Activated T-helper 1 cell treated with anti-CD3 and anti-CD28 coated beads, Interleukin-12 subunit alpha, Interleukin-12 subunit beta, Interleukin-2, Interleukin-4 antibody, amounts not matched to agents 30 ng/mL and 10 ng/mL and 1 ng/mL, durations not matched to agents 14 hours and 24 hours and 36 hours (primary cell): ENCODE data around the gene SRGAP1. TPM values are rescaled to one million over a fixed set of nuclear protein-coding genes. Genes with fewer than 3 reads are reported as not detected.

Source experiments
- DNase-seq: peaks from one replicate; pipeline ENCODE4 v3.0.0; 2021; ENCODE audit warnings: low spot score
- H3K27ac Mint-ChIP-seq: one replicate; pipeline ENCODE4 v1.8.0; 2021; ENCODE audit warnings: mild to moderate bottlenecking, mixed read lengths
- H3K27me3 Mint-ChIP-seq: one replicate; pipeline ENCODE4 v1.8.0; 2022; ENCODE audit warnings: mild to moderate bottlenecking, moderate library complexity, mixed read lengths; ENCODE audit not compliant: insufficient read depth
- H3K36me3 Mint-ChIP-seq: one replicate; pipeline ENCODE4 v1.8.0; 2021; ENCODE audit warnings: low read depth, mixed read lengths
- H3K4me1 Mint-ChIP-seq: one replicate; pipeline ENCODE4 v1.8.0; 2021; ENCODE audit warnings: low read depth, mixed read lengths
- H3K4me3 Mint-ChIP-seq: one replicate; pipeline ENCODE4 v1.8.0; 2021; ENCODE audit warnings: mild to moderate bottlenecking, moderate library complexity, mixed read lengths
- H3K9me3 Mint-ChIP-seq: one replicate; pipeline ENCODE4 v1.8.0; 2021; ENCODE audit warnings: mixed read lengths
- intact Hi-C: fragments of 100-400 bp; cut with micrococcal nuclease; formaldehyde crosslinking; loops from one replicate; pipeline ENCODE4 v1.15.1; 2024
- total RNA-seq: library from RNA; stranded (reverse); gene quantifications from 2 replicates; pipeline ENCODE4 v1.2.3, GENCODE V29; 2022

Gene SRGAP1
- total RNA-seq, 1 donor from 2014 or later = 0.03 TPM

- Mint-ChIP-seq H3K4me3 (no peak overlapping the region), H3K9me3 (no peaks in the 10 kb centered on the region), H3K27ac (no peak overlapping the region), H3K36me3 (no peaks in the 10 kb centered on the region), H3K4me1 (no peaks in the 10 kb centered on the region), H3K27me3 (no peaks in the 10 kb centered on the region)
- intact Hi-C loops = no loop called here
- DNase-seq = no peak
These were observed 136.8 kb downstream of the SRGAP1 start for GRCh38 chr12:63981343-63981742.

DNA sequence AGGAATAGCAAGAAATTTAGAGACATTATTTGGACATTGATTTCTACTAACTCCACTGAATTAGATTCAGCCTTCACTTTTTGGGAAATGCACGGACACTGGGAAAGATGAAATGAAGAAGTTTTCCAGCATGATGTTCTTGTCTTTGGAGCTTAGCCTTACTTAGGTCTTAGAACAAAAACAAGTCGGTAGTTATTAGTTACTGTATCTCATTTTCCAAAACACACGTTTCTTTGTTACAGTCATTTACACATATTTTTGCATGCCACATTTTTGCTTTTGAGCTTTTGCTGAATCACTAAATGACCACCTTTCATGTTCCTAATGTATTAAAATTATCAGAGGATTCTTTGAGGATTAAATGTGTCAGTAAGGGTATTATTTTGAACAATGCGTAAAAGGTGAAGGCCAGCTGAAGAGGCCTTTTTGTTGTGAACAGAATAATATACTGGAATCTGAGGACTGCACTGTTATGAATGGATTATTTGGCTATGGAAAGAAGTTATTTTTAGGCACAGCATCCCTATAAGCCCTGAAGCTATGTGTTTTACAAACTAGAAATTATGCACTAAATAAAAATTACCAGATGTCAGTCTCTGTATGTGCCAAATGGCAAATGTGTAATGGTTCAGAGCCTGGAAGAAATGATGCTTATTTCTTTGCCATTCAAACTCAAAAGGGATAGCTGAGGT lies 138.2 kb downstream of the SRGAP1 start:
- Mint-ChIP-seq H3K9me3 (no peaks in the 10 kb centered on the region), H3K4me1 (no peaks in the 10 kb centered on the region), H3K36me3 (no peaks in the 10 kb centered on the region), H3K27me3 (no peaks in the 10 kb centered on the region), H3K4me3 (no peak overlapping the region), H3K27ac (no peak overlapping the region)
- intact Hi-C loops = no loop called here
- DNase-seq = no peak

- Mint-ChIP-seq H3K9me3 (no peaks in the 10 kb centered on the region), H3K27me3 (no peaks in the 10 kb centered on the region), H3K27ac (no peak overlapping the region), H3K4me1 (no peaks in the 10 kb centered on the region), H3K4me3 (no peak overlapping the region), H3K36me3 (no peaks in the 10 kb centered on the region)
- DNase-seq = no peak
- intact Hi-C loops = no loop called here
These were observed 141.0 kb downstream of the SRGAP1 start for GRCh38 chr12:63985456-63985855.

DNA sequence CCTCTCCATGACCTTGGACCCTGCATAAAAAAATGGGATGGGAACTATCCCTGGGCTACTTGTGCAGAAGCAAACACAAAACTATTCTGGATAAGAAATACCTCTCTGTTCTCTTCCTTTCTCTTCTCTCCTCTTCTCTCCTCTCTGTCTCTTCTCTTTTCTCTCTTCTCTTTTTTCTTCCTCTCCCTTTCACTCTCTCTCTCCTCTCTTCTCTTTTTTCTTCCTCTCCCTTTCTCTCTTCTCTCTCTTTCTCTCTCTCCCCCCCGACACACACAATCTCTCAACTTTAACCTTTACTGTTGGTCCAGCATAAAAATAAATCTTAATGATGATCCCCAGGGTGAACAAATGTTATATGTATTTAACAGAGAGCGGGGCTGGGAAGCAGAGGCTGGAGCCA lies 141.4 kb downstream of the SRGAP1 start:
- no peaks in the 10 kb centered on the region for H3K36me3 Mint-ChIP-seq
- no peaks in the 10 kb centered on the region for H3K27me3 Mint-ChIP-seq
- DNase-seq = no peak
- H3K4me1 Mint-ChIP-seq = no peaks in the 10 kb centered on the region
- no peak overlapping the region for H3K27ac Mint-ChIP-seq
- H3K9me3 Mint-ChIP-seq = no peaks in the 10 kb centered on the region
- no peak overlapping the region for H3K4me3 Mint-ChIP-seq
- intact Hi-C loops = no loop called here

DNA sequence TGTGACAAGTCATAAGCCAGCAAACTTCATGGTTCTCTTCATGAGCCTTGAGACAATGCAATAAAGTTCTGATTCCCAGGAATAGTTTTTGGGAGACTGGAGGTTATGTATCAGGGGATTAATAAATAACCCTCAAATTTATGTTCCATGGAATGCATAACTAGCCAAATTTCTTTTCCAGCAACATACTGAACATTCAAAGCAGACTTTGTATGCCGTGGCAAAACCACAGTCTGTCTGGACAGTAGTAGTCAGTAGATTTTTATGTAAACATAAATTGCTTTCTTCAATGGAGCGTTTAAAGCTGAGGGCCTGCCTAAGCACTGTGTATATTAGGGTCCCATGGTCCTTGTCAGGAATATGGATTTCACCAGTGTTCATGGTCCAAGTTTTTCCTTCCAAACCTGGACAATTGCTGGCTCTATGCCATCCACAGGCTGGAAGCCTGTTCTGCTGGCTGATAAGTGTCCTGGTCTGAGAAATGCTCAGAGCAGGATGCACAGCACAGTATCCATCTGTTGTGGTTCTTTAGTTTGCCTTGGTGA lies 144.9 kb downstream of the SRGAP1 start:
- Mint-ChIP-seq H3K4me1 (no peaks in the 10 kb centered on the region), H3K27ac (no peak overlapping the region), H3K9me3 (no peaks in the 10 kb centered on the region), H3K4me3 (no peak overlapping the region), H3K36me3 (no peaks in the 10 kb centered on the region), H3K27me3 (peaks cover under 1% of the 10 kb centered on the region)
- intact Hi-C loops = no loop called here
- no peak for DNase-seq

- no peaks in the 10 kb centered on the region for H3K4me1 Mint-ChIP-seq
- H3K4me3 Mint-ChIP-seq = no peak overlapping the region
- no peak for DNase-seq
- intact Hi-C loops = no loop called here
- no peaks in the 10 kb centered on the region for H3K36me3 Mint-ChIP-seq
- H3K27me3 Mint-ChIP-seq = peaks cover 5% of the 10 kb centered on the region
- H3K27ac Mint-ChIP-seq = no peak overlapping the region
- no peaks in the 10 kb centered on the region for H3K9me3 Mint-ChIP-seq
These were observed 146.5 kb downstream of the SRGAP1 start for GRCh38 chr12:63990828-63991547.

GRCh38 chr12:63994704-63995103 lies 150.2 kb downstream of the SRGAP1 start:
- H3K4me1 Mint-ChIP-seq = no peaks in the 10 kb centered on the region
- H3K9me3 Mint-ChIP-seq = no peaks in the 10 kb centered on the region
- no peak overlapping the region for H3K4me3 Mint-ChIP-seq
- no peak overlapping the region for H3K27ac Mint-ChIP-seq
- DNase-seq = no peak
- no peaks in the 10 kb centered on the region for H3K36me3 Mint-ChIP-seq
- H3K27me3 Mint-ChIP-seq = peaks cover 5% of the 10 kb centered on the region
- intact Hi-C loops = no loop called here

GRCh38 chr12:63995512-63995911 lies 151.0 kb downstream of the SRGAP1 start:
- H3K9me3 Mint-ChIP-seq = no peaks in the 10 kb centered on the region
- H3K27ac Mint-ChIP-seq = no peak overlapping the region
- H3K4me1 Mint-ChIP-seq = no peaks in the 10 kb centered on the region
- DNase-seq = no peak
- no peak overlapping the region for H3K4me3 Mint-ChIP-seq
- H3K36me3 Mint-ChIP-seq = no peaks in the 10 kb centered on the region
- peaks cover 5% of the 10 kb centered on the region for H3K27me3 Mint-ChIP-seq
- intact Hi-C loops = no loop called here

GRCh38 chr12:63996556-63996955 lies 152.1 kb downstream of the SRGAP1 start:
- intact Hi-C loops = no loop called here
- H3K4me3 Mint-ChIP-seq = no peak overlapping the region

GRCh38 chr12:63997198-63997597 lies 152.7 kb downstream of the SRGAP1 start:
- no peaks in the 10 kb centered on the region for H3K36me3 Mint-ChIP-seq
- no peaks in the 10 kb centered on the region for H3K4me1 Mint-ChIP-seq
- H3K9me3 Mint-ChIP-seq = no peaks in the 10 kb centered on the region
- no peak overlapping the region for H3K27ac Mint-ChIP-seq
- no peak overlapping the region for H3K4me3 Mint-ChIP-seq
- intact Hi-C loops = no loop called here
- H3K27me3 Mint-ChIP-seq = peaks cover 5% of the 10 kb centered on the region
- DNase-seq = no peak

More at GRCh38 chr12:63996556-63996955, 152.1 kb downstream of the SRGAP1 start:
- no peaks in the 10 kb centered on the region for H3K4me1 Mint-ChIP-seq
- H3K27me3 Mint-ChIP-seq = peaks cover 5% of the 10 kb centered on the region
- DNase-seq = no peak
- H3K9me3 Mint-ChIP-seq = no peaks in the 10 kb centered on the region
- no peak overlapping the region for H3K27ac Mint-ChIP-seq
- H3K36me3 Mint-ChIP-seq = no peaks in the 10 kb centered on the region

DNA sequence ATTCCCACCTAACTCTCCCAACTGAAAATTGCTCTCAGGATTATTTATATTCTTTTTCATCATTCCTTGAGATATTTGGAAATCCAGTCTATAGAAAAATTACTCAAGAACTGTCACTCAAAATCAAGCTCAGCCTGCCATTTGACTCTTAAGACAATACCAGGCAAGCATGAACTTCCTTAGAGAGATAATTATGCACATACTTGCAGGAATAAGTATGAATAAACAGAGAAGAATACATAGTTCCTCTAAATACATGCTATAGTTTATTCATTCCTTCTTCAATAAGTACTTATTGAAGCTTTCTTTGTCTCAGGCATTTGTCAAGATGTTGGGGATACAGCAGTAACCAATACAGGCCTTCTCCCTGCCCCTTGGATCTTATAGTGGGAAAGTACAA lies 154.1 kb downstream of the SRGAP1 start:
- no peaks in the 10 kb centered on the region for H3K36me3 Mint-ChIP-seq
- DNase-seq = no peak
- H3K9me3 Mint-ChIP-seq = no peaks in the 10 kb centered on the region
- H3K27ac Mint-ChIP-seq = no peak overlapping the region
- no peak overlapping the region for H3K4me3 Mint-ChIP-seq
- H3K4me1 Mint-ChIP-seq = no peaks in the 10 kb centered on the region
- H3K27me3 Mint-ChIP-seq = peaks cover 5% of the 10 kb centered on the region
- intact Hi-C loops = no loop called here

- no peaks in the 10 kb centered on the region for H3K9me3 Mint-ChIP-seq
These were observed 155.4 kb downstream of the SRGAP1 start for GRCh38 chr12:63999853-64000252.

GRCh38 chr12:64001439-64001838 lies 156.9 kb downstream of the SRGAP1 start:
- no peaks in the 10 kb centered on the region for H3K9me3 Mint-ChIP-seq
- no peaks in the 10 kb centered on the region for H3K36me3 Mint-ChIP-seq

More at GRCh38 chr12:63999853-64000252, 155.4 kb downstream of the SRGAP1 start:
- no peaks in the 10 kb centered on the region for H3K36me3 Mint-ChIP-seq
- H3K27me3 Mint-ChIP-seq = no peaks in the 10 kb centered on the region
- H3K4me1 Mint-ChIP-seq = no peaks in the 10 kb centered on the region
- DNase-seq = no peak
- intact Hi-C loops = no loop called here
- no peak overlapping the region for H3K4me3 Mint-ChIP-seq
- H3K27ac Mint-ChIP-seq = no peak overlapping the region

More at GRCh38 chr12:64001439-64001838, 156.9 kb downstream of the SRGAP1 start:
- peaks cover 3% of the 10 kb centered on the region for H3K27me3 Mint-ChIP-seq
- no peak overlapping the region for H3K27ac Mint-ChIP-seq
- no peaks in the 10 kb centered on the region for H3K4me1 Mint-ChIP-seq
- intact Hi-C loops = no loop called here
- no peak overlapping the region for H3K4me3 Mint-ChIP-seq
- no peak for DNase-seq
